HEK293 (cell line): ENCODE measurements around the gene NAT8L.

Experiments used
- CTCF ChIA-PET: fragments of 350-600 bp; formaldehyde crosslinking; extraction: SDS; loops from one replicate; lab custom pipeline; 2021; ENCODE audit warnings: antibody characterized with exemption; lab: Yijun Ruan, JAX
- POLR2A ChIA-PET: fragments of 300-600 bp; formaldehyde crosslinking; extraction: SDS; loops from one replicate; lab custom pipeline; 2020; ENCODE audit warnings: antibody characterized with exemption, inconsistent platforms; lab: Yijun Ruan, JAX
- H3K27ac ChIP-seq: fragments of 200-500 bp; sonication (Bioruptor generic); 2 replicates; pipeline ENCODE4 v1.5.1; 2014; ENCODE audit warnings: low read depth, low read length, control low read depth, inconsistent platforms; ENCODE audit errors: extremely low read depth
- H3K36me3 ChIP-seq, 2 experiments: fragments of 200-500 bp in 1 of 2; sonication (Bioruptor generic) in 1 of 2; 1 replicate in 1 of 2; 2 replicates in 1 of 2; pipeline ENCODE4 v1.5.1; 2014 to 2017; ENCODE audit warnings: inconsistent platforms in 2 of 2, low read length in 2 of 2; ENCODE audit not compliant: control insufficient read depth in 2 of 2, insufficient read depth in 1 of 2
- H3K4me1 ChIP-seq: fragments of 200-500 bp; sonication (Bioruptor generic); 2 replicates; pipeline ENCODE4 v1.5.1; 2014; ENCODE audit warnings: mild to moderate bottlenecking, low read length, inconsistent platforms; ENCODE audit not compliant: control insufficient read depth, insufficient read depth
- H3K4me3 ChIP-seq: 2 replicates; pipeline ENCODE4 v1.5.1; 2011; ENCODE audit warnings: low read depth, mild to moderate bottlenecking, control low read depth, low read length, moderate library complexity
- H3K9me3 ChIP-seq: fragments of 200-500 bp; sonication (Bioruptor generic); 2 replicates; pipeline ENCODE4 v1.5.1; 2014; ENCODE audit warnings: low read depth, low read length, inconsistent platforms; ENCODE audit not compliant: control insufficient read depth, insufficient read depth
- ELK4 ChIP-seq: IDR thresholded peaks from 2 replicates; pipeline ENCODE4 v1.6.1; 2011; ENCODE audit warnings: mild to moderate bottlenecking, low read depth, low read length, borderline replicate concordance
- GFI1B ChIP-seq: fragments of 450-650 bp; formaldehyde crosslinking; IDR thresholded peaks from 2 replicates; pipeline ENCODE4 v1.5.1; 2016; ENCODE audit warnings: missing biosample characterization, missing genetic modification characterization
- GLI2 ChIP-seq: fragments of 450-650 bp; formaldehyde crosslinking; IDR thresholded peaks from 2 replicates; pipeline ENCODE4; 2017; ENCODE audit warnings: missing biosample characterization, missing genetic modification characterization, low read depth, borderline replicate concordance
- HOXC10 ChIP-seq: sonication (generic); formaldehyde crosslinking; IDR thresholded peaks from 2 replicates; pipeline ENCODE4 v1.8.1; 2023; ENCODE audit warnings: mild to moderate bottlenecking, missing genetic modification reagents
- ZNF112 ChIP-seq: fragments of 450-650 bp; formaldehyde crosslinking; IDR thresholded peaks from 2 replicates; pipeline ENCODE4 v1.5.0; 2017; ENCODE audit warnings: missing biosample characterization, missing genetic modification characterization
- ZNF266 ChIP-seq: fragments of 450-650 bp; formaldehyde crosslinking; IDR thresholded peaks from 2 replicates; pipeline ENCODE4 v1.5.1; 2016; ENCODE audit warnings: missing biosample characterization, missing genetic modification characterization, low read depth
- ZNF274 ChIP-seq, 2 experiments: fragments of 200-500 bp in 1 of 2; fragments of 450-650 bp in 1 of 2; sonication (Bioruptor generic) in 1 of 2; formaldehyde crosslinking in 1 of 2; IDR thresholded peaks; 2 replicates each; pipeline versions ENCODE4 v1.5.1 to v1.6.1; 2014 to 2016; ENCODE audit warnings: borderline replicate concordance in 1 of 2, inconsistent platforms in 1 of 2, low read length in 1 of 2, missing biosample characterization in 1 of 2, missing genetic modification characterization in 1 of 2
- ZNF280D ChIP-seq: fragments of 450-650 bp; formaldehyde crosslinking; IDR thresholded peaks from 2 replicates; pipeline ENCODE4 v1.5.1; 2016; ENCODE audit warnings: missing biosample characterization, missing genetic modification characterization
- ZNF449 ChIP-seq: fragments of 450-650 bp; formaldehyde crosslinking; IDR thresholded peaks from 2 replicates; pipeline ENCODE4 v1.5.1; 2017; ENCODE audit warnings: missing biosample characterization, mild to moderate bottlenecking, missing genetic modification characterization, moderate library complexity
- ZNF488 ChIP-seq: fragments of 450-650 bp; formaldehyde crosslinking; IDR thresholded peaks from 2 replicates; pipeline ENCODE4 v1.5.1; 2016; ENCODE audit warnings: missing biosample characterization, missing genetic modification characterization
- ZNF510 ChIP-seq: fragments of 450-650 bp; formaldehyde crosslinking; IDR thresholded peaks from 2 replicates; pipeline ENCODE4 v1.5.1; 2018; ENCODE audit warnings: mild to moderate bottlenecking, missing genetic modification characterization, missing biosample characterization; ENCODE audit not compliant: insufficient replicate concordance
- ZNF521 ChIP-seq: fragments of 450-650 bp; formaldehyde crosslinking; IDR thresholded peaks from 2 replicates; pipeline ENCODE4 v1.5.1; 2017; ENCODE audit warnings: missing biosample characterization, mild to moderate bottlenecking, missing genetic modification characterization
- ZNF544 ChIP-seq: fragments of 450-650 bp; formaldehyde crosslinking; IDR thresholded peaks from 2 replicates; pipeline ENCODE4 v1.5.0; 2017; ENCODE audit warnings: missing biosample characterization, missing genetic modification characterization
- ZNF585B ChIP-seq: fragments of 450-650 bp; formaldehyde crosslinking; IDR thresholded peaks from 2 replicates; pipeline ENCODE4 v1.5.1; 2016; ENCODE audit warnings: missing biosample characterization, missing genetic modification characterization
- ZNF610 ChIP-seq: fragments of 450-650 bp; formaldehyde crosslinking; IDR thresholded peaks from 2 replicates; pipeline ENCODE4 v1.5.1; 2016; ENCODE audit warnings: missing biosample characterization, missing genetic modification characterization, borderline replicate concordance
- ZNF623 ChIP-seq: fragments of 450-650 bp; formaldehyde crosslinking; IDR thresholded peaks from 2 replicates; pipeline ENCODE4 v1.5.1; 2016; ENCODE audit warnings: missing biosample characterization, missing genetic modification characterization
- ZNF664 ChIP-seq: fragments of 450-650 bp; formaldehyde crosslinking; IDR thresholded peaks from 2 replicates; pipeline ENCODE4 v1.5.1; 2016; ENCODE audit warnings: missing biosample characterization, missing genetic modification characterization
- ZNF76 ChIP-seq: fragments of 450-650 bp; formaldehyde crosslinking; IDR thresholded peaks from 2 replicates; pipeline ENCODE4; 2016; ENCODE audit warnings: low read depth, missing biosample characterization, missing genetic modification characterization, borderline replicate concordance

The NAT8L gene

GRCh38 chr4:2101346-2102044, 42.4 kb downstream of the NAT8L start:
- H3K4me3 ChIP-seq: no peak overlapping the region
- ChIA-PET POLR2A (no interaction called here), CTCF (no interaction called here)
- no peaks in the 10 kb centered on the region for H3K36me3 ChIP-seq
- no peaks in the 10 kb centered on the region for H3K9me3 ChIP-seq
- TF ChIP-seq ZNF544 (tag by site-specific recombination) (no peak), ZNF664 (no peak), HOXC10 (no peak), ZNF274 (IDR thresholded peaks at IDR 0.05; ENCODE audit: low read length) (no peak), ZNF274 (tag by site-specific recombination; IDR thresholded peaks at IDR 0.05; ENCODE audit: borderline replicate concordance) (no peak), ZNF280D (tag by site-specific recombination) (no peak), ZNF521 (tag by site-specific recombination) (no peak), GFI1B (tag by site-specific recombination) (no peak), ZNF112 (tag by site-specific recombination) (no peak), GLI2 (tag by site-specific recombination) (no peak), ZNF449 (tag by site-specific recombination) (no peak), ZNF488 (no peak), ZNF623 (tag by site-specific recombination) (no peak), ELK4 (no peak), ZNF76 (tag by site-specific recombination) (no peak), ZNF610 (tag by site-specific recombination) (no peak), ZNF266 (tag by site-specific recombination) (no peak), ZNF510 (tag by site-specific recombination) (no peak), ZNF585B (tag by site-specific recombination) (no peak)
- H3K4me1 ChIP-seq: no peaks in the 10 kb centered on the region
- H3K27ac ChIP-seq: no peak overlapping the region
